Testis (tissue), 2 donors: ENCODE measurements around the gene ABHD12B.

ENCODE experiments used
- POLR2A ChIP-seq: fragments of 450-650 bp; IDR thresholded peaks from one replicate; pipeline ENCODE4 v1.6.1; 2017; ENCODE audit warnings: antibody characterized with exemption, mild to moderate bottlenecking, moderate library complexity
- TF ChIP-seq, protein P1 (sequence below), 3 experiments: fragments of 450-650 bp in 2 of 3; fragments of 200-600 bp in 1 of 3; sonication (generic) in 1 of 3; IDR thresholded peaks; one replicate each; pipeline ENCODE4 v1.5.1; 2016 to 2019; ENCODE audit warnings: antibody characterized with exemption in 3 of 3, mild to moderate bottlenecking in 2 of 3, moderate library complexity in 1 of 3

DNA sequence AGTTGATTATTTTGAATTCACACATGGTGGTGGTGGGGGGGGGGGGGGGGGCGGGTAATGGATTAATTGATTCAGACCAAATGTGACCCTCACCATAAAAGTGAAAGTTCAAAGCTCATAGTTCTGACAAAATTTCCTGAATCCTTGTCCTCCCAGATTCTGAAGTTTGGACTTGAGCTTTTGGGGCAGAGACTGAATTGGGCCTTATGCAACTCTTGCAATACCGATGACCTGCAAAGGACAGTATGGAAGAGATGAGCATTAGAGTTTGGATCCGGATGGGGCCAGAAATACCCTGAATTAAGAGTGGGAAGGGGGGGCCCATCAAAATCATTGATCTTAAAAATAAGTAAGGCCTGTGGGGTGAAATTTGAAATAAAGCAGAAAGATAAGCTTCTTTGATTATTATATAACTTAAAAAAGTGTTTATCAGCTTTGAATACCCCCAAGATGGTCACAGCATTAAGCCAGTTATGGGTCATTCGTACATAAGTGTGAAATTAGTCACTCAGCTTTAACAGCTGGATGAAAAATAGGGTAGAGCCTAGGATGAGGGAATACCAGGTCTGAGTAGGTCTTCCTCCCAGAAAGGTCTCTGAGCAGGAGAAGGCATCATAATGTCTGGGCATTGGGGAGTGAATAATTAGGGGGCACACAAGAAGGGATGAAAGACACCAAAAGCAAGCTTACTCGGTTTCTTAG, 74.5 kb downstream of the ABHD12B start:
- no peak for TF ChIP-seq POLR2A
- TF ChIP-seq, protein P1, sequence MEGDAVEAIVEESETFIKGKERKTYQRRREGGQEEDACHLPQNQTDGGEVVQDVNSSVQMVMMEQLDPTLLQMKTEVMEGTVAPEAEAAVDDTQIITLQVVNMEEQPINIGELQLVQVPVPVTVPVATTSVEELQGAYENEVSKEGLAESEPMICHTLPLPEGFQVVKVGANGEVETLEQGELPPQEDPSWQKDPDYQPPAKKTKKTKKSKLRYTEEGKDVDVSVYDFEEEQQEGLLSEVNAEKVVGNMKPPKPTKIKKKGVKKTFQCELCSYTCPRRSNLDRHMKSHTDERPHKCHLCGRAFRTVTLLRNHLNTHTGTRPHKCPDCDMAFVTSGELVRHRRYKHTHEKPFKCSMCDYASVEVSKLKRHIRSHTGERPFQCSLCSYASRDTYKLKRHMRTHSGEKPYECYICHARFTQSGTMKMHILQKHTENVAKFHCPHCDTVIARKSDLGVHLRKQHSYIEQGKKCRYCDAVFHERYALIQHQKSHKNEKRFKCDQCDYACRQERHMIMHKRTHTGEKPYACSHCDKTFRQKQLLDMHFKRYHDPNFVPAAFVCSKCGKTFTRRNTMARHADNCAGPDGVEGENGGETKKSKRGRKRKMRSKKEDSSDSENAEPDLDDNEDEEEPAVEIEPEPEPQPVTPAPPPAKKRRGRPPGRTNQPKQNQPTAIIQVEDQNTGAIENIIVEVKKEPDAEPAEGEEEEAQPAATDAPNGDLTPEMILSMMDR (IDR thresholded peaks at IDR 0.05): no peak
